SKM-1 (cell line): ENCODE data around the gene GSTA2.
"Not testable (repeated sequence)": the region's sequence is repeated elsewhere in the genome, so short reads cannot be mapped to it uniquely, and the experiment has no call there.

Source experiments
- DNase-seq: peaks from one replicate; lab custom pipeline; 2025; ENCODE audit not compliant: unreplicated experiment; lab: John Stamatoyannopoulos, UW

Gene GSTA2

DNA sequence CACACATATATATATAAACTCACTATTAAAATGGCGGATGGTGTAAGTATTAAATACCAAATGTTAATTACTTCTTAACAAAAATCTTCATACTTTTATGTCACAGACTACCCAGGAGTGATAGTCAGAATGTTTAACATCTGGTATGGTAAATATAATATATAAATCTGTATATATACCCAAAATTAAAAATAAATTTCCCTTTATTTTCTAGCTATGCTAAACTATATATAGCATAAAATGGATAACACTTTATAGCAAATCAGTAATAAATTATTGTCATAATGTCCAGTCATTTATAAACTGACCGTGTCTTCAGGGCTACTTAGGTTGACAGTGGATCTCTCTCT is 37.1 kb downstream of the GSTA2 start:
- DNase-seq: no peak

DNA sequence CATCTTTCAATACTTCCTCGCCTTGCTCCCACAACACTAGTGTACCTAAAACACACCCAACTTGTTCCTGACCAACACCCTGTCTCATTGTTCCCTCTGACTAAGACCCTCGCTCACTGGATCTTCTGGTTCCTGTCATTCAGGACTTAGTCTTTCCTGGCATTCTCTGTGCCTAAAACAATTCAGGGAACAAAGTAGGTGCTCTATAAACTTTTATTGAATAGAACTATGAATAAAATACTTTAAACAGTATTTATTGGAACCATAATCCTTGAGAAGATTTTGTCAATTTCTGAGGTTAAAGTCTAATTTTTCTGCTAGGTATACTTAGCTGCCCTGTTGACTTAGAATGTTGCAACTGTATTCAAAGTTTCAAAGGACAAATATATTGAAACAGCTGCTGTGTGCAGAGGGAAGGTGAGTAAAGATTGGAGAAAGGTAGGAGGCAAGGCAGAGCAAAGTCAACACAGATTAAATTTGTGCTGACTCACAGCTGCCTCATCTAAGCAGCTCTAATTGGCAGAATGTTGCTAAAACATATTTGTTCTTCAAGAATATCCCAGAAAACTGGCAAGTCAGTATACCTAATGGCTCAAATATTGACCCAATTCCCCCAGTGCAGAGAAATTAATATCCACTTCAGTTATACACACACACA is 37.6 kb downstream of the GSTA2 start:
- DNase-seq: no peak

DNA sequence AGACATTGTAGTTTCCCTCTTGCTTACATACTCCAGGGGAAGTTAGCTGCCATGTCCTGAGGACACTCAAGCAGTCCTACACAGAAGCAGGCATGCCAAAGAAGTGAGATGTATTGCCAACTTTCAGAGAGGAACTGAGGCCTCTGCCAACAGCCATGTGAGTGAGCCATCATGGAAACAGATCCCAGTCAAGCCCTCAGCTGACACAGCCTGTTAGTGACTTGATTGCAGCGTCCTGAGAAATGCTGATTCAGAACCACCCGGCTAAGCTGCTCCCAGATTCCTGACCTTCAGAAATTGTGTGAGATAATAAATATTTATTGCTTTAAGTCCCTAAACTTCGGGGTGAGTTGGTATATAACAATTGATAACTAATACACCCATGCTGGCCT is 38.1 kb downstream of the GSTA2 start:
- no peak for DNase-seq

DNA sequence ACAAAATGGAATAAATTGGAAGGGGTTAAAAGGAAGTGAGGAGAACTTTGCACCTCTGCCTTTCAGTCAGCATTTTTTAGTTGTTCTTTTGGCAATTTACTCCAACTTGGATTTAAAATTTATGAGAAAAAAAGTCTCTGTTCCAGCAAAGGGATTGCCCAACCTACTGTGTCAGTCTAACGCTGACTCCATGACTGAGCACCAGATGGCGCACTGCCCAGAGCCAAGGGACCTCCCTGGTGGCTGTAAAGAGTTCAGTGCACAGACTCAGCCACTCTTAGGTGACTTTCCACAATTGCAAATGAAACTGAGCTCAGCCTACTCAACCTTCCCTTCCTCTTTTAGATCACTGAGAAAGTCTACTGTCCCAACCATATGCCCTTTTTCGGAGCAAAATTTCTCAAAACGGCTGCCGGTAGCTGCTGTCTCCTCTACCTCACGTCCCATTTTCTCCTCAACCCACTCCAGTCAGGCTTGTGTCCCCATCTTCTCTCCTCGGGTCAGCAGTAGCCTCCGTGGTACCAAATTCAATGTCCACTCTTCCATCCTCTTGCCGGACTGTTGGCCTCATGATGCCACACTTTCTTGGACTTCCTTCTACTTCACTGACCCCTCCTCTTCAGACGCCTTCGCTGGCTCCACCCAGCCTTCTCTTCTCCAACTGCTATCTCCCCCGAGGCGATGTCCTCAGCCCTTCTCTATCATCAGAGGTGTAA is 38.7 kb downstream of the GSTA2 start:
- DNase-seq: peak; percentile 59

DNA sequence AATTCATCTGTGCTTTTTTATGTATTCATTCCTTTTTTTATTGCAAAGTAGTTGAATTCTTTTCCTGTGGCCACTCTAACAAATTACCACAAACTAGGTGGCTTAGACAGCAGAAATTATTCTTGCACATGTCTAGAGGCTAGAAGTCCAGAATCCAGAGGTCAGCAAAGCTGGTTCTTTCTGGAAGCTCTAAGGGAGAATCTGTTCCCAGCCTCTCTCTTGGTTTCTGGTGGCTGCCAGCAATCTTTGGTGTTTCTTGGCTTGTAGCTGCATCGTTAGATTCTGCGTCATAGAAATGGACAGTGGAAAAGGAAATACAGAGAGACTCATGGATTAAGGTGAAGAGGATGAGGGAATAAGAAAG is 39.3 kb downstream of the GSTA2 start:
- no peak for DNase-seq

DNA sequence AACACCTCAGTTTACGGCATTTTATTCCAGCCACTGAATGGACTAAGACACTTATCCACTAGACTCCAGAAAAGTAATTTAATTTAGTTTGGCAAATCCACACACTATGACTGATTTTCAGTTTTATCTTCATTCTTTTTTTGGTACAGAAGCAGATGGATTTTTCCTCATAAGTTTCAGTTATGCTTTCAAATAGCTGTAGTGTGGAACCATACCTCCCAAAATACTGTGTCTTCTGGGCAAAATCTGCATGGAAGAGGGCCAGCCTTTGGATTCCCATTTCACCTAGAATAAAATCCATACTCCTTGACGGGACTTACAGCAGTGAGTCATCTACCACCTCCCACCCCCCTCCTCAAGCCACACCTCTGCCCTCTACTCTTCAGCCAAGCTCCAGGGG is 43.0 kb downstream of the GSTA2 start:
- DNase-seq: no peak

DNA sequence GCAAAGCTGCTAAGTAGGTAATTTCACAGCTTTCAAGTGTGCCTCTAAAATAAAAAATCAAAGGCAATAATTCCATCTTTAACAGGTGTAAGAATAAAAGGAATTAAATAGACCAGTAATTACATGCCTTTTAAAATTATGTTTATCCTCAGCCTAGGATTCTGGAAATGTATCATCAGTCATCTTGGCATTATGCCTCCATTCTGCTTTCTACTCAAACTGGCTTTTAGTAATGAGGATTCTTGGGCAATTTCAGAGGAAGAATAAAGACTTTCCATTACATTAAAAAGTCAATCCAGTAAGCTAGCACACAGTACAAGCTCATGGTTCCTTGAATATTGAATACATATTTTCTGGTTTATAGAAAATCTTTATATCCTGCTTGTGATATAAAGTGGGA is 44.7 kb downstream of the GSTA2 start:
- DNase-seq: no peak

DNA sequence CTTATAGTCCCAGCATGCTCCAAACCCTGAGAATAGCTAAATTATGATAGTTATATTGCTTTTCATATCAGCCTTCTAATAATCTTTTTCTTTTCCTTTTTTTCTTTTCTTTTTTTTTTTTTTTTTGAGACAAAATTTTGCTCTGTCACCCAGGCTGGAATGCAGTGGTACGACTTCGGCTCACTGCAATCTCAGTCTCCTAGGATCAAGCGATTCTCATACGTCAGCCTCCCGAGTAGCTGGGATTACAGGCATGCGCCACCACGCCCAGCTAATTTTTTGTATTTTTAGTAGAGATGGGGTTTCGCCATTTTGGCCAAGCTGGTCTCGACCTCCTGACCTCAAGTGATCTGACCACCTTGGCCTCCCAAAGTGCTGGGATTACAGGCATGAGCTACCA is 48.5 kb downstream of the GSTA2 start:
- not testable (repeated sequence) for DNase-seq

DNA sequence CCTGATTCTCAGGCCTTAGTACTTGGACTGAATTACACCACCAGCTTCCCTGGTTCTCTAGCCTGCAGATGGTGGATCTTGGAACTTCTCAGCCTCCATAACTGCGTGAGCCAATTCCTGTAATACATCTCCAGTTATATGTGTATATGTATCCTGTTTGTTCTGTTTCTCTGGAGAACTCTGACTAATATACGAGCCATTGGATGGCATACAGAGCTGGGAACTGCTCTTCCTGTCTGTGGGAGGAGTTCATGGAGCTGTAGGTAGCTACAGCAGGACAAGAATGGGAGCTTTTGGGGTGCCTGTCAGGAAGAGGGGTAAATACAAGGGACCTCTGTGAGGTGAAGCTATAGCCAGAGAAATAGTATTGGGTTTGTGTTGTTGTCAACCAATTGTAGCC is 51.1 kb downstream of the GSTA2 start:
- DNase-seq: no peak

DNA sequence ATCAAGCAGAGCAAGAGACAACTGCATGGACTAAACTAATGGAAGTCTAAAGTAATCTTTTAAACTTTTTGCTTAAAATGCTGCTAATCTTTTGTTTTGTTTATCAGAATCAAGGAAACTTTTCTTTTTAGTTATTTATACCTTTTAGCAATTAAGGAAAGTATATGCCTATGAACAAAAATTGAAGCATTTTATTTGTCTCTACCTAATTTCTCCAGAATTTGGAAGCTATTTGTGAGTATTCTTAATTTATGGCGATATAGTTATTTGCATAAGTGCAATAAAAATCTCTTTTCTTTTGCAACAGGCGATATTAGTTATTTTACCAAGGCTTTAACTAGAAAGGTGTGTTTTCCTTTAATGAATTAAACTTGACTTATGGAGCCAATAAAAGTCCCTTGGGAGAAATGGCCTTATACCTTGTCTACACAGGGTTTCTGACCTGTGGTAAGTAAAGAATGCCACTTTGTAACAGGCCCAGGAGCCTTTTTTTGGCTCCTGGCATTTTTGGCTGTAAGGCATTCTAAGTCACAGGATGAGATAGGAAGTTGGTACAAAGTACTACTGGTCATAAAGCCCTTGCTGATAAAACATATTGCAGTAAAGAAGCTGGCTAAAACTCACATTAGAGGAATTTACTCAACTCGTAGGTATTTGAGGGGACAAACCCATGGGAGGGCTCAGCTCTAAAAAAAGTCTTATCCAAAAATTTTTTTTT is 55.2 kb downstream of the GSTA2 start:
- no peak for DNase-seq

DNA sequence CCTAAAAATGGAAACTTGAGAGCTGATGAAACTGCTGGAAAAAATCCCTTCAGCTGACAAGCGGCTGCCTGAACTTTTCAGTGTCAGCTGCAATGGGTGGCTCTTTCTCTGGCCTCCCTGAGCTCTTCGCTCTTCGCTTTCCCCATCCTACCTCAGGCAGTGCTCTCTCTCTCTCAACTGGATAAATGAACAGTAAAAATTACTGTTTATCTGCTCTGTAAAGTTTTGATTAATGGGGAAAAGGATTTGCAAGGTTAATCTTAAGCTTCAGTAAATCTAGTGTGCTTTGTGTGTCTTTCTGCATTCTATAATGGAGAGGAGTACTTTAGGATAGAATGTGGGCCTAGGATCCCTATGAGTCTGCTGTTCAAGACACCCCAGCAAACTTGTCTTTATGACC is 57.3 kb downstream of the GSTA2 start:
- DNase-seq: no peak

DNA sequence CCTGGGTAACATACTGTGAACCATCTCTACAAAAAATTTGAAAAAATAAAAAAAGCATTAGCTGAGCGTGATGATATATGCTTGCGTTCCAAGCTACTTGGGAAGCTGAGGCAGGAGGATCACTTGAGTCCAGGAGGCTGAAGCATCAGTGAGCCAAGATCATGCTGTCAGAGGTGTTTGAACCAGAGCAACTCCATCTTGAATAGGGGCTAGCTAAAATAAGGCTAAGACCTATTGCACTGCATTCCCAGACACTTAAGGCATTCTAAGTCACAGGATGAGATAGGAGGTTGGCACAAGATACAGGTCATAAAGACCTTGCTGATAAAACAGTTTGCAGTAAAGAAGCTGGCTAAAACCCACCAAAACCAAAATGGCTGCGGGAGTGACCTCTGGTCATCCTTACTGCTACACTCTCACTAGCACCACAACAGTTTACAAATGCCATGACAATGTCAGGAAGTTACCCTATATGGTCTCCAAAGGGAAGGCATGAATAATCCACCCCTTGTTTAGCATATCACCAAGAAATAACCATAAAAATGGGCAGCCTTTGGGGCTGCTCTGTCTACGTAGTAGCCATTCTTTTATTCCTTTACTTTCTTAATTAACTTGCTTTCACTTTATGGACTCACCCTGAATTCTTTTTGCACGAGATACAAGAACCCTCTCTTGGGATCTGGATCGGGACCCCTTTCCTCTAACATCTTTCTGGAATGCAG is 58.3 kb downstream of the GSTA2 start:
- DNase-seq: not testable (repeated sequence)

DNA sequence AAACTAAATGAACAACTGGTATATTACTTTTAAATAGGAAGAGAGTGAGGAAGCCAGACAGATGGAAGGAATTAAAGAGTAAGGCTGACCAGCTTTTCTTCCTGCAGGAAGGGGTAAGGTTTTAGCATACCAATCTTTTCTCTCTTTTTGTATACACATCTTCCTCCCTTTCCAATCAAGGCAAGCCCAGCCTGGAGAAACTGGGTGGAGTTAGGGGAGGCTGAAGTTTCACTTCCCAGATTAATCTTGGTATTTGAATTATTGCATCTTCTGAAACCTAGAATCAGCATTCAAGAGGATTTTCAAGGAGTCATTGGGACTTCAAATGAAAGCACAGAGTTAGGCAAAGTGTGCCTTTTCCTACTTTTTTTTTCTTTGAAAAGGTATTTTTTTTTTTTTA is 59.2 kb downstream of the GSTA2 start:
- no peak for DNase-seq
